Sigmoid colon (tissue), 7 donors: Measurements from ENCODE around the gene SIPA1L3. TPM values are rescaled to one million over a fixed set of nuclear protein-coding genes. Genes with fewer than 3 reads are reported as not detected.
A peak's percentile ranks its signal among the peaks of the same experiment; 100 is the strongest.

ENCODE experiments used
- DNase-seq: peaks from one replicate; pipeline ENCODE4 v3.0.0-alpha.2; 2019
- H3K27ac ChIP-seq, 4 donors: fragments of 200-600 bp; sonication (generic); one replicate each; pipeline ENCODE4 v1.5.1; 2016 to 2019; ENCODE audit warnings: mild to moderate bottlenecking in 1 of 4
- H3K27me3 ChIP-seq, 3 donors: fragments of 200-600 bp; sonication (generic); one replicate each; pipeline ENCODE4 v1.5.1; 2019; ENCODE audit warnings: mild to moderate bottlenecking in 1 of 3
- H3K36me3 ChIP-seq, 4 donors: fragments of 200-600 bp; sonication (generic); one replicate each; pipeline ENCODE4 v1.5.1; 2016 to 2019
- H3K4me1 ChIP-seq, 4 donors: fragments of 200-600 bp; sonication (generic); one replicate each; pipeline ENCODE4 v1.5.1; 2017 to 2019
- H3K4me3 ChIP-seq, 4 donors: fragments of 200-600 bp; sonication (generic); one replicate each; pipeline ENCODE4 v1.5.1; 2017 to 2019; ENCODE audit warnings: mild to moderate bottlenecking in 2 of 4, moderate library complexity in 1 of 4
- H3K9me3 ChIP-seq, 4 donors: fragments of 200-600 bp in 3 of 4; sonication (generic) in 3 of 4; one replicate each; pipeline versions ENCODE4 v1.5.1 to v1.6.1; 2013 to 2019
- EP300 ChIP-seq, 4 donors: sonication (generic); formaldehyde crosslinking; IDR thresholded peaks; one replicate each; pipeline ENCODE4 v1.6.1; 2017; ENCODE audit warnings: antibody characterized with exemption in 4 of 4
- POLR2A ChIP-seq, 2 donors: fragments of 450-650 bp; IDR thresholded peaks; one replicate each; pipeline ENCODE4 v1.6.1; 2016; ENCODE audit warnings: antibody characterized with exemption in 2 of 2, mild to moderate bottlenecking in 2 of 2, moderate library complexity in 2 of 2
- POLR2AphosphoS5 ChIP-seq, 4 donors: sonication (generic); formaldehyde crosslinking; IDR thresholded peaks; one replicate each; pipeline ENCODE4 v1.6.1; 2017; ENCODE audit warnings: antibody characterized with exemption in 4 of 4
- WGBS, 2 donors: extraction: QIAGEN DNeasy Blood & Tissue Kit; methylation state at CpG; one replicate each; pipeline ENCODE4 v1.1.7; 2013; 5-methylcytosine and 5-hydroxymethylcytosine counted together
- intact Hi-C: fragments of 100-400 bp; cut with DNase I; formaldehyde crosslinking; loops from one replicate; pipeline ENCODE4 v1.15.1; 2023
- polyA plus RNA-seq, 3 donors: library from polyadenylated mRNA; stranded (reverse); fragments of 200-250 nt; gene quantifications; one replicate each; pipeline ENCODE4 v1.2.3, GENCODE V29; 2013
- total RNA-seq, 4 donors: library from RNA; depleted of rRNA; stranded (reverse); fragments of >200 nt; gene quantifications; one replicate each; pipeline ENCODE4 v1.1.0, GENCODE V29; 2016
- TF ChIP-seq, protein P1 (sequence below), 4 experiments: fragments of 450-650 bp in 3 of 4; fragments of 200-600 bp in 1 of 4; IDR thresholded peaks; one replicate each; pipeline ENCODE4 v1.5.1; 2016 to 2019; ENCODE audit warnings: antibody characterized with exemption in 4 of 4, mild to moderate bottlenecking in 3 of 4, moderate library complexity in 2 of 4
- donor health status: healthy with polysubstance abuse.
- donor health status: Bipolar disorder and iron deficiency.
- donor health status: healthy.

The SIPA1L3 gene
- total and polyA plus RNA-seq, 7 donors: 7.7 to 47.9 (median 9.9) TPM

DNA sequence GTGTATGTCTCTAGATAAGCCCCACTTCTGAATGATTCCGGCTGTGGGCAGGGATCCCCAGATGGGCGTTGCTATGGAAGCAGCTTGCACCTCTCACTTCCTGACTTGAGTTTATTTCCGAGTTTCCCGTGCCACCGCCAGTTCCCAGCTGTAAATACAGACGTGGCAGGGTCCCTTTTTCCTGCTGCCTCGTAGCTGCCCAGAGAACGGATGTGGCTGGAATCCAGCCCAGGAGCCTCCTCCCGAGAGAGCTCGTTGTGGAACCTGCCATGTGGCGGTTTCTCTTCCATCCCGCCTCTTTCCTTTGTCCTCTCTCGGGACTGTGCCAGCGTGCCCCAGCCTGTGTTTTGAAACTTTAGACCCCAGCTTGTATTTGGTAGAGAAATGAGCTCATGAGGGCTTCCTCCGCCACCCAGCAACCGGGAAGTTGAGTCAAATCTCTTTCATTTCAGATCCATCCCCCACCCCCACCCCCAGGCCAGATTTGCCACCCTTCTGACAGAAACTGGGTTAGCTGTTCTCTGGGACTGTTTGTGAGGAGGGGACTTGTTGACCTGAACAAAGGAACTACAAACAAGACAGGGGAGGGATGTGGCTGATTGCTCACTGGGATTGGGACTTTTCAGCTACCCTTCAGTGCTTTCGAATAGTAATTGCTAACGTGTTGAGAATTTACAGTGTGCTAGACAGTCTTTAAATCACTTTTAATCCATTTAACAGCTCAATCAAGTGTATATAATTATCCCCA is 96.6 kb downstream of the SIPA1L3 start:
- TF ChIP-seq POLR2AphosphoS5 (IDR thresholded peaks at IDR 0.05) (peak in 2 of 4 donors; percentile 21 to 33), EP300 (IDR thresholded peaks at IDR 0.05) (no peak)
- no peaks in the 10 kb centered on the region for H3K27me3 ChIP-seq
- intact Hi-C loops: loop anchor here (10.0 kb wide), 1 partner anchor 99 kb away; the partner anchor contains the start of genes SIPA1L3 and WDR87

DNA sequence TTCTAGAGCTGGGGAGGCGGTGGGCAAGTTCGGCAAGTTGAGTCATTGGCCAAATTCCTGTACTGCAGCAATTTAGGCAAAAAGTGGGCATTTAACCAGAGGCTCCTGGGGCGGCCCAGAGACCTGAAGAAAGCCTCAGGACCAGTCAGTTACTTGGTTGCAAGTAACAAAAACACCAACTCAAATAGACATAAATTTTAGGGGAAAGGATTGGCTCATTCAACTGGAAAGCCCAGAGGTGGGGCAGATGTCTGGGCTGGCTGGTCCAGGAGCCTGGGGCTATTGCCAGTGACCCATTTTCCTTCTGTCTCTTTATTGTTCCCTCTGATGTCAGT is 97.1 kb downstream of the SIPA1L3 start:
- intact Hi-C loops: loop anchor here (10.0 kb wide), 1 partner anchor 99 kb away; the partner anchor contains the start of genes SIPA1L3 and WDR87
- no peaks in the 10 kb centered on the region for H3K9me3 ChIP-seq
- H3K36me3 ChIP-seq: no peaks in the 10 kb centered on the region
- peaks cover 0 to 24% (median 22%) of the 10 kb centered on the region in 4 donors for H3K4me1 ChIP-seq
- no peaks in the 10 kb centered on the region for H3K27me3 ChIP-seq
- TF ChIP-seq, protein P1, sequence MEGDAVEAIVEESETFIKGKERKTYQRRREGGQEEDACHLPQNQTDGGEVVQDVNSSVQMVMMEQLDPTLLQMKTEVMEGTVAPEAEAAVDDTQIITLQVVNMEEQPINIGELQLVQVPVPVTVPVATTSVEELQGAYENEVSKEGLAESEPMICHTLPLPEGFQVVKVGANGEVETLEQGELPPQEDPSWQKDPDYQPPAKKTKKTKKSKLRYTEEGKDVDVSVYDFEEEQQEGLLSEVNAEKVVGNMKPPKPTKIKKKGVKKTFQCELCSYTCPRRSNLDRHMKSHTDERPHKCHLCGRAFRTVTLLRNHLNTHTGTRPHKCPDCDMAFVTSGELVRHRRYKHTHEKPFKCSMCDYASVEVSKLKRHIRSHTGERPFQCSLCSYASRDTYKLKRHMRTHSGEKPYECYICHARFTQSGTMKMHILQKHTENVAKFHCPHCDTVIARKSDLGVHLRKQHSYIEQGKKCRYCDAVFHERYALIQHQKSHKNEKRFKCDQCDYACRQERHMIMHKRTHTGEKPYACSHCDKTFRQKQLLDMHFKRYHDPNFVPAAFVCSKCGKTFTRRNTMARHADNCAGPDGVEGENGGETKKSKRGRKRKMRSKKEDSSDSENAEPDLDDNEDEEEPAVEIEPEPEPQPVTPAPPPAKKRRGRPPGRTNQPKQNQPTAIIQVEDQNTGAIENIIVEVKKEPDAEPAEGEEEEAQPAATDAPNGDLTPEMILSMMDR (IDR thresholded peaks at IDR 0.05): no peak
- TF ChIP-seq POLR2A (IDR thresholded peaks at IDR 0.05) (no peak), POLR2AphosphoS5 (IDR thresholded peaks at IDR 0.05) (no peak), EP300 (IDR thresholded peaks at IDR 0.05) (no peak)
- 68 to 83% methylated on average over 3 of the region's 3 CpGs for WGBS, 2 donors
- DNase-seq: no peak
- H3K27ac ChIP-seq: peak overlapping the region; percentile 67 to 85 (median 73)
- H3K4me3 ChIP-seq: peak overlapping the region; percentile 1 to 46 (median 40)

More for the DNA sequence above, 96.6 kb downstream of the SIPA1L3 start:
- WGBS, 2 donors: 14 to 52% methylated on average over 18 of the region's 18 CpGs
- no peaks in the 10 kb centered on the region for H3K36me3 ChIP-seq
- peak overlapping the region; percentile 1 to 46 (median 40) for H3K4me3 ChIP-seq
- peak; percentile 85 for DNase-seq
- H3K27ac ChIP-seq: peak overlapping the region; percentile 67 to 85 (median 73)
- H3K9me3 ChIP-seq: no peaks in the 10 kb centered on the region
- peaks cover 0 to 25% (median 22%) of the 10 kb centered on the region in 4 donors for H3K4me1 ChIP-seq

DNA sequence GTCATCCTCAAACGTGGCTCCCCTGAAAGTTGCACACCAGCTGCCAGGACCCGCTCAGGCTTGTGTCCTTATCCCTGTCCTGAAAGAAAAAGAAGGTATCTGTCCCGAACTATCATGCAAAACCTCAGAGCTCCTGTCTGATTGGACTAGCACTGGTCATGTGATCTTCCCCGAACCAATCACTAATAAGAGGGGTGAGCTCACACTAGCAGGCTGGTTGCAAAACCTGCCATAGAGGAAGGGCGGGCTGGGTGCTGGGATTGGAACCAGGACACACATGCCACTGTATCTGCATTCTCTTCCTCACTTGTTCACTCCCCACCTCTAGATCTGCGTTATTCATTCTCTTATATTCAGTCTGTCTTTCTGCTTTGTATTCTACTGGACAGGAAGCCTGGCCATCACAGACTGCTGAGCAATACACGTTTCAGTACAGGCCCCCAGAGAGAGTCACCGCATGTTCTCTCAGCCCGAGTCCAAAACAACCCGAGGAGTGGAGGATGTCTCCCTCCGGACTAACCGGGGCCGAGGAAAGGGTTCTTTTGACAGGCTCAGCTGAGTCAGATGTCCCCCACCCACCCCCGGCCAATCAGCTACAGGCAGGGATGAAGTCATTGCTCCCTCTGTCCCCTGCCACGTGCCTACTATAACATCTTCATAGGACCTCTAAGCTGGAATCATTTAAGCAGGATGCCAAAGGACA is 97.7 kb downstream of the SIPA1L3 start:
- 58 to 76% methylated on average over 15 of the region's 15 CpGs for WGBS, 2 donors
- peak in 1 of 2 donors; percentile 37 for TF ChIP-seq POLR2A (IDR thresholded peaks at IDR 0.05)
- TF ChIP-seq POLR2AphosphoS5 (IDR thresholded peaks at IDR 0.05): peak; percentile 69 to 91 (median 76)
- TF ChIP-seq, protein P1 (IDR thresholded peaks at IDR 0.05): no peak
- peaks cover 0 to 24% (median 22%) of the 10 kb centered on the region in 4 donors for H3K4me1 ChIP-seq
- H3K9me3 ChIP-seq: no peaks in the 10 kb centered on the region
- no peaks in the 10 kb centered on the region for H3K27me3 ChIP-seq
- peak; percentile 93 for DNase-seq
- intact Hi-C loops: loop anchor here (10.0 kb wide), 1 partner anchor 100 kb away; the partner anchor contains the start of genes SIPA1L3 and WDR87
- H3K4me3 ChIP-seq: peak overlapping the region; percentile 1 to 46 (median 40)
- H3K36me3 ChIP-seq: no peaks in the 10 kb centered on the region
- H3K27ac ChIP-seq: peak overlapping the region; percentile 67 to 85 (median 73)

DNA sequence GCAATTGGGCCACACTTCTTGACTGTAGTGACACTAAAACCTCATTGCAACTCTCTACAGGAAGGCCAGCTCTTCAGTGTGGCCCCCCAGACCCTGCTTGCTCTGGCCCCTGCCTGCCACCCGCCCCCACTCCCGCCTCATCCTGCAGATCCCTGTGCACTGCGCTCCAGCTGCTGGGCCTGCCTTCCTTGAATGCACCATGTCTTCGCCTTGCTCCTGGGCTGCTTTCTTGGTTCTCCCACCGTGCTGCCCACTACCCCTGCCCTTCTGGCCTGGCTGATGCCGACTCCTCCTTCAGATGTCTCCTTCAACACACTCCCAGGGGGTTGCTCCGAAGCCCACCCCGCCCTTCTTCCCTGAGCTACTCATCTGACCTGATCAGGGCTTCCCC is 98.2 kb downstream of the SIPA1L3 start:
- Histone ChIP-seq H3K4me3 (peak overlapping the region in 2 of 4 donors; percentile 40 to 46), H3K36me3 (no peaks in the 10 kb centered on the region), H3K27me3 (no peaks in the 10 kb centered on the region), H3K4me1 (peaks cover 0 to 24% (median 22%) of the 10 kb centered on the region in 4 donors), H3K27ac (peak overlapping the region; percentile 67 to 85 (median 73)), H3K9me3 (no peaks in the 10 kb centered on the region)
- peak; percentile 67 for DNase-seq
- TF ChIP-seq POLR2A (IDR thresholded peaks at IDR 0.05) (no peak), POLR2AphosphoS5 (IDR thresholded peaks at IDR 0.05) (no peak), EP300 (IDR thresholded peaks at IDR 0.05) (no peak)
- TF ChIP-seq, protein P1 (IDR thresholded peaks at IDR 0.05): no peak
- intact Hi-C loops: loop anchor here (10.0 kb wide), 1 partner anchor 100 kb away; the partner anchor contains the start of genes SIPA1L3 and WDR87
- WGBS, 2 donors: 81 to 82% methylated on average over 8 of the region's 8 CpGs
